Fibroblast of peridontal ligament (primary cell): ENCODE data around the gene KMT2C.
A peak's percentile ranks its signal among the peaks of the same experiment; 100 is the strongest.

Experiments
- DNase-seq: peaks from one replicate; pipeline ENCODE4 v3.0.0-alpha.2; 2010; ENCODE audit errors: extremely low read depth

Gene KMT2C

DNA sequence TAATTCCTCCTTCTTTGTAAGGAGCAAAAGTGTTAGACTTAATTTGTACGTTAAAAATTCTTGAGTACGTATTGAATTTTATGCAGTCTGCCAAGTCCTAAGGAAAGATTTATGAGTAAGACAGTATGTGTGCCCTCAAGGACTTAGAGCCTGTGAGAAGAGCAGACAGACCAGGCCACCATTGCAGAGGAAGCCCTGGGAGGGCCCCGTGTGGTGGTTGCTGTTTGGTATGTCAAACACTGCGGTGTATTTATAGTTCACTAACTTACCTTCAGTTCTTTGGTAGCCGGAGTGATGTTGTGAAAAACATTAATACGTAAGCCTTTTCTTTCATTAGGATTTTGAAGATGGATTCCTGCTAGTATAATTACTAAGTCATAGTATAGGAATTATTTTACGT lies 327.4 kb downstream of the KMT2C start:
- DNase-seq, result no peak

DNA sequence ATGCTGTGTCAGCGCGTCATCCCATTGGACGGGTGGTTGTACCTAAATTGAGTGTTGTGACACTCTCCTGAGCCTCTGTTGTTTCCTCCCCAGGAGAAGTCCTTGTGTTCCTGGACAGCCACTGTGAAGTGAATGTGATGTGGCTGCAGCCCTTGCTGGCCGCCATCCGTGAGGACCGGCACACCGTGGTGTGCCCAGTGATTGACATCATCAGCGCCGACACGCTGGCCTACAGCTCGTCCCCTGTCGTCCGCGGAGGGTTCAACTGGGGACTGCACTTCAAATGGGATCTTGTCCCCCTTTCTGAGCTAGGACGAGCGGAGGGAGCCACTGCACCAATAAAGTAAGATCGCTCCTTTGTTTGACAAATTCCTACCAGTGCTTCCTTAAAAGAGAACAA lies 327.9 kb downstream of the KMT2C start:
- DNase-seq, result no peak

DNA sequence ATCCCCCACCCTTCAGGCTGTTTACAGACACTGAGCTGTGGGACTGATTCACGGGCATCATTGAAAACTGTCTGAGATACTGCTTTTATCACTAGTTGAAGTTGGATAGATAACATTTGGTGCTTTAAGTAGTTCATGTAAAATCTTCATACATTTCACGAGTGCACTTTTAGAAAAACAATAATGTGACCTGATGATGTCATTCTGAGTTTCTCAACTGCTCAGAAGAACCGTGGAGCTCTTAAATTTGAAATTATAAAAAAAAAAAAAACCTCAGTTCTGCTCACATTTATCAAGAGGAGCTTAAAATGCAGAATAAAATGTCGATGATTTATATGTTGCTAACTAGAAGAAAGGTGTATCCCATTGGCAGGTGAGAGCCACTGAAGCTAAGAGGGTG lies 328.8 kb downstream of the KMT2C start:
- DNase-seq, result peak; percentile 14

DNA sequence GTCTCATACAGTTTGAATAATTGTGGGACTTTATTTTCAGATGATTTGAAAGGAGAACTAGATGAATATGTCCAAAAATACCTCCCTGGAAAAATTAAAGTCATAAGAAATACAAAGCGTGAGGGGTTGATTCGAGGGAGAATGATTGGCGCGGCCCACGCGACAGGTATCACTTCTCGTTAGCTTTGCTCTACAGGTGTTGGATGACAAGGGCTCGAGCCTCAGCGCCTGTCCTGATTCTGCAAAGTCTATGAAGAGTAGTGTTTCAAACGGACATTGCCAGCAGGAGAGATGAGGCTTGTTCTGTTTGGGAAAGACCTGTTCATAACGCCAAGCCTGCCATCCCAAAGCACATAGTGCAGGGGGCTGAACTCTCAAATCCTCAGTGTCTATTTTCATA lies 330.6 kb downstream of the KMT2C start:
- DNase-seq, result no peak

DNA sequence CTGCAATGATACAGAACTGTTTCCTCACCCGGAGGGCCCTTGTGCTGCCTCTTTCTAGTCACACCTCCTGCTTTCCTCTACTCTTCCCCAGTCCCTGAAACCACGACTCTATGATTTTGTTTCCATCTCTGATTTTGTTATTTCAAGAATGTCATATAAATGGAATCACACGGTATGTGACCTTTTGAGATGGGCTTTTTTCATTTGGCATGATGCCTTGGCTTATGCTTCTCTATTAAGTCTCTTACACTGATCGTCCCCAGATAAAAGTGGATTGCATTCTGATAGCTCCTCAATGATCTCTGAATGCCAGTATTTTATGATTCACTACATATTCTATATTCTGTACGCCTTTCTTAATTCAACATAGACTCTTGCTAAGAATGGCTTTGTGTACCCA lies 332.1 kb downstream of the KMT2C start:
- peak; percentile 9 for DNase-seq

DNA sequence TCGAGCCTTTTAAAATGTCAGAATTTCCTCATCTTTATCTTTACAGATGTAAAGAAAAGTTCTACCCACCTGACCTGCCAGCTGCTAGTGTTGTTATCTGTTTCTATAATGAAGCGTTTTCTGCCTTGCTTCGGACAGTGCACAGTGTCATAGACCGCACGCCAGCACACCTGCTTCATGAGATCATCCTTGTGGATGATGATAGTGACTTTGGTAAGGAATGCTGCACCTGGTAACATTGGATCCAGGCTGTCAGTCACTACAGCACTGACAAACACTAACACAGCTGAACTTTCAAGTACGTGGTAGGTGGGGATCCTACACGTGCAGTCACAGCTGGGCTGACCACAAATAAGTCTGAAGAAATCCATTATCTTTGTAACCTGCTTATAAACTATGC lies 332.7 kb downstream of the KMT2C start:
- no peak for DNase-seq

DNA sequence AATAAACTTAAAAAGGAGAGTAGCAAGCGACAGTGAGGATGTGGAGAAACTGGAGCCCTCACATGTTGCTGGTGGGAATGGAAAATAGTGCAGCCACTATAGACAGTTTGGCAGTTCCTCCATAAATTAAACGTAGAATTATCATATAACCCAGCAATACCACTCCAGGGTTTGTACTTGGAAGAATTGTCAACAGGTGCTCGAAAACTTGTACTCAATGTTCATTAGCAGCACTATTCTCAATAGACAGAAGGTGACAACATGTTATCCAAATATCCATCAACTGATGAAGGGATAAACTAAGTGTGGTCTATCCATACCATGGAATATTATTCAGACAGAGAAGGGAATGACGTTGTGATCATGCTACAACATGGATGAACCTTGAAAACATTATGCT lies 338.5 kb downstream of the KMT2C start:
- DNase-seq, result no peak

DNA sequence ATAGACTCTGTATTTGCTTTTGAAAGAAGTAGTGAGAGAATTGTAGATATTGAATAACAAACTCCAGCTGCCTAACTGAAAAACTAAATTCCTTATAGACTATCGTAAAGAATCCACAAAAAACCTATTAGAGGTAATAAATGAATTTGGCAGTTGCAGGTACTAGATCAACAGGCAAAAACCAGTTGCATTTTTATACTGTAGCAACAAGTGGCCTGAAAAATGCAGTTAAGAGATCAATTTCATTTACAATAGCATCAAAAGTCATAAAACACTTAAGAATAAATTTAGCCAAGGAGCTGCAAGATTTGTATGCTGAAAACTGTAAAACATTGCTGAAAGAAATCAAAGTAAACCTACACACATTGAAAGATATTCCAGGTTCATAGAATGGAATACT lies 340.0 kb downstream of the KMT2C start:
- DNase-seq, result no peak

DNA sequence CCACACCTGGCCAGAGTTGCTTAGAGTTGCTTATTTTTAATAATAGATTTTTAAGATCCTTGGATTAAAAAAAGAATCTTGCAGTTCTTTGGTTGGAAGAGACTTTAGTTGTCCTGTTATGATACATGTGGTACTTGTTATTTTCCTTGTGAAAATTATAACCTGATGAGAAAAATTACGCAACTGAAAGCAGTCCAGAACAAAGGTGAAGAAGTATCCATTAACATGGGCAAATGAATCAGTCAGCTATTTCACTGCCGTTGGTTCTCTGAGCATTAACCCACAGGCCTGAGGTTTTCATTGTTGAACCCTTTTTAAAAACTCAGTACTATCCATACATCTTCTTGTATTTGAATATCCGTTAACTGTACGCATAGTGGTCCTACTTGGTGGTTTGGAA lies 342.1 kb downstream of the KMT2C start:
- no peak for DNase-seq

DNA sequence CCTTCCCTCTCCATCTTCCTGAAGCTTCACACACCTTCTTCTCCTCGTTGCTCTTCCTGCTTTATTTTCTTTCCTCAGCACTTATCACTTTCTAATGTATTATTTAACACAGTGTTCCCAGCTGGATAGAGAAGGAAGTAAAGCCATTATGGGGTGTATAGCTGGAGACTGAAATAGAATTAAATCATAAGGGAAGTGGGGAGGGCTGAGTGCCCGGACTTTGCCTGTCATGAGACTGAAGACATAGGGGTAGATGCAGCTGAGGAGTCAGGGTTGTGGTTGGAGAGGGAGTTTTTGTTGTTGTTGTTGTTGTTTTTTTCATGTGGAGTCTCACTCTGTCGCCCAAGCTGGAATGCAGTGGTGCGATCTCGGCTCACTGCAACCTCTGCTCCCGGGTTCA lies 345.1 kb downstream of the KMT2C start:
- DNase-seq, result no peak

DNA sequence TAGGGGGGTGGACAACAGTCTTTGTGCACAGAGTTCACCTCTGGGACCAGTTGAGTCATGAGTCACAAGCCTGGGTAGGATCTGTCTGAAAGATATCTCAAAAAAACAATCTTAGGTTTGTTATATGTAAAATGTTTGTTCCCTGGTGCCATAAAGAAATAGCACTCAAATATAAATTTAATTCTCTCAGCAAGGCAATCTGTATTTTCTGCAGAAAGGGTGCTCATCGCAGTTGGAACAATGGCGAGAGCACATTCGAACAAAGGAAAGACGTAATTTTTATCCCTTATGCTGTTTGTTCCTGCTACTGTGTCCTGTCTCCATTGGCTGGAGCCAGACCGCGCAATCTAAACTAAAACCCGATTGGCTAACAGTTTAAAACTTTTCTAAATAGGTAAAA lies 346.6 kb downstream of the KMT2C start:
- no peak for DNase-seq

DNA sequence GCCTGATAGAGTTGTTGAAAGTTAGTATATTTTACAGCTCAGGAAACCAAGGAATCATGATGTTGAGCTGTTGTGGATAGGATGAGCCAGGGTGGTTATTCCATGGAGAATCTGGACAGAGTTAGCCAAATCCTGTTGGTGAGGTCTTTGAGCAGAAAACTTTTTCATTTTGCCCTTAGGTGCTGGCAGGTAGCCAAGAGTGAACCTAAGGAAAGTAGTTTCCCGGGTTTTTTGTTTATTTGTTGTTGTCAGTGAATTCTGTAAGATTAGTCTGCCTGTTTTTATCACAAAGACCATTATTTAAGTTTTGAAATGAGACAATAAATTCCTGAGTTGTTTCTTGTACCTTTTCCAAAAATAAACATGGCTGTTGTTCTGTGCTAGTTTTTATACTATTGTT lies 349.3 kb downstream of the KMT2C start:
- no peak for DNase-seq

DNA sequence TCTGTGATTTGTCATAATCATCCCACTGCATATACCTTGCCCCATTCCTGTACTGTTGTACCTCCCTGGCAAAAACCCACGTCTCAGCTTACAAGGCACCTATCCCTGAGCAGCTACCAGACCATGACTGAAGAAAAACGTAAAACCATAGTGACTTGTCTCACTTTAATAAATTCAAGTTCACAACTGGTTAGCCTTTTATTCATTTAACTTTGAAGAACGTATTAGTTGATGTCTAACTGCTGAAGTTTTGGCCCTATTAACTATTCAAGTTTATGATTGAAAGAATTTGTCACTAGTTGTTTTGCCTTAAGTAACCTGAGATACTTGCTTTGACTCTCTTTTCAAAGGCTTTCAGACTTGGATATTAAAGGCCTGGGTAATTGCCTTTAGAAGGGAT lies 350.7 kb downstream of the KMT2C start:
- no peak for DNase-seq
